Ecto neural progenitor cell (in vitro differentiated cells): Measurements from ENCODE around the gene ZNF101.

Experiments
- DNase-seq: peaks from one replicate; pipeline ENCODE4 v3.0.0-alpha.2; 2018; ENCODE audit warnings: low spot score

Gene ZNF101

DNA sequence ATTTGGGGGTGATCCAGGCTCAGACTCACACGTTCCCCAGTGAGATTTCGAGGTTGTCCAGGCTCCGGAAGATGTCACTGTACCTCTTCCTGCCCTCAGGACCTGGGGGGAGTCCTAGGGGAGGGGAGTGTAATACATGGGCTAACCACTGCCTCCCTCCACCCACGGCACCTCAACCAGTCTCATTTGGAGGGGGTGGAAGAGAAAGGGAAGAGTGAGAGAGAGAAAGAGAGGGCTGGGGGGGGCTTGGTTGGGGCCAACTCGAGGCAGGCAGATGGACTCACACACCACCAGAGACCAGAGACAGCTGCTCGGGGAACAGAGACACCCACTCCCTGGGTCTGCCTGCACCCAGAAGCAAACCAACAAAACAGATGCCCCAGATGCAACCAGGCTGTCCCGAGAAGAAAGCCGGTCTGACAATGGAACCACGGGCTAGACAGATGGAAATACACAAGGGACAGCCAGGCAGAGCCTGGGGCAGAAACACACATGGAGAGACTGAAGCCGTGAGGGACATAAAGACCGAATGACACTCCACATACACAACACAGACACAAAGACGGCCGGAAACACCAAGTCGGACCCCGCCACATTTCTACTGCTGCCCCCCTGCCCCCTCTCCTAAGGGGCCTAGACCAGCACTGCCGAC is 26.0 kb upstream of the ZNF101 start:
- DNase-seq = no peak

DNA sequence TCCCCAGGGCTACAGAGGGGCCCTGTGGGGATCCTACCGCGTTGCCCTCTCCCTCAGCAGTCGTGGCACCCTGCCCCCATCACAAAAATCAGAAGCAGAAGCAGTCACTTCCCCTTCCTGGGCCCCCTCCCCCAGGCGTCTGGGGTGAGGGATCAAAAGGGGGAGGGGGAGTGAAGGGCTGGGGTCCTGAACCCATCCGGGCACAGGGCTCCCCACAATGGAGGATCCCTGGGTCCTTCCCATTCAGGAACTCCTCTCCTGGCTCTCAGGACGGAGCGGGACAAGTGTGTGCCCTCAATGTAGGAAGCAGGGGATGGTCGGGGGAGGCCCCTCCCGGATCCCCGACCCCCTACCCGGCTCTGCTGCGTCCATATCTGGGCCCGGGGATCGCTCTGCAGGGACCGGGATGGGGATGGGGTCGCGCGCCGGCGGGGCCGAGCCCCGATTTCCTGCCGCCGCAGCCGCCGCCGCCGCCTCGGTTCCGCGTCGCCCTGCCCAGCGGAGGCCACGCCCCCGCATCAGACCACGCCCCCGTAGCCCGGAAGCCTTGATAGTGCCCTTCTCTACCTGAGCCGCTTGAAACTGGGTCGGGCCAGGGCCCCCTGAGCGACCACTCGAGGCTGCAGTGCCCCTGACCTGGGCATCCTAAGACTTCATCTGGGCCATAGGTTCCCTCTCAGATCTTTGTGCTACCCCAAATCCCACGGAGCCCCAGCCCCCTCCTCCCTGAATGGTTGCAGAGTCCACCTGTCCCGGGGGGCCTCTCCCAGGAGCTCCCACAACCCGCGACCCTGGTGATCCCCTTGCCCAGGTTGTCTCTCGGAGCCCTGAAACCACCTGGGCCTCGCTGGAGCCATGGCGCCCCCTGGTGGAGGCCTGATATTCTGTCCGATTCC is 25.2 kb upstream of the ZNF101 start, which contains the start of gene GMIP:
Gene GMIP, minus strand, starts transcription at position 500 of the 896 bp plus-strand sequence. Its CDS starts 128 bp downstream, at position 372.
- DNase-seq = peak; percentile 86

DNA sequence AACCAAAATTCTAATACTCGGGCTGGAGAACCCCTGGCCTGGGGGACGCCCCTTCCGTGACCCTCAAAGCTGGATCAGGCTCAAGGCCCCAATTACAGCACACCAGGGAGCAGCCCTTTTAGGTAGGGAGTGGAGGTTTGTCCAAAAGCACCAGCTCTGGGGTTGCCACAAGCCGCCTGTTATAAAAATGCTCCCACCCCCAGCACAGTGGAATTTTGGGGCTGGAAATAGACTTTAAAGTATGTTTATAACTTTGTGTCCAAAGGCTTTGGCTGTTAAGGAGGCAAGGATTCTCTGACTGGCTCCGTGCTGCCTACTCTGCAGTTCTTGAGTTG is 24.6 kb upstream of the ZNF101 start:
- DNase-seq = no peak

DNA sequence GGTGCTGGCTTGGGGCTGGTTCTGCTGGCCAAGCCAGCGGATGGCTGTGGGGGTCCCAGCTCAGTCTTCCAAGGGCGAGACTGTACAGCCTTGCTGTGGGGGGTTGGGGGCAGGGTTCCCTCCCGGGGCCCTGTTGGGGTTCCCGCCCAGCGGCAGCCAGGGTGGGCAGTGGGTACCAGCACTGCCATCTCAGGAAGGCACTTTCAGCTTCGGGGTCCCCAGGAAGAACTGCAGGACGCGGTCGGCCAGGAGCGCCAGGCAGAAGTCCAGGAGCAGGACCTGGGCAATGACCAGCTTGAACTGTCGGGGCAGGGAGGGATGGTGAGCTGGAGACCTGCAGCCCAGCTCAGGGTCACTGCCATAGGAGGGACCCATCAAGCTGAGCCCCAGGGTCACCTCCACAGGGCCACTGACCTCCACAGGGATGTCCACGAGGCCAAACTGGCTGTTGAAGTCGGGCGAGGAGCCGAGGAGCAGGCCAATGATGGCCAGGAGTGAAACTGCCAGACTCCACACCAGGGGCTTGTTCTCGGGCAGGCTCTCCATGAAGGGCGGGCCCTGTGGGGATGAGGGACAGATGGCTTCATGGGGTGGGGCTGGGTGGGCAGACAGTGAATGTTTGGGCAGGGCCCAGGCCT is 23.3 kb upstream of the ZNF101 start:
- no peak for DNase-seq

DNA sequence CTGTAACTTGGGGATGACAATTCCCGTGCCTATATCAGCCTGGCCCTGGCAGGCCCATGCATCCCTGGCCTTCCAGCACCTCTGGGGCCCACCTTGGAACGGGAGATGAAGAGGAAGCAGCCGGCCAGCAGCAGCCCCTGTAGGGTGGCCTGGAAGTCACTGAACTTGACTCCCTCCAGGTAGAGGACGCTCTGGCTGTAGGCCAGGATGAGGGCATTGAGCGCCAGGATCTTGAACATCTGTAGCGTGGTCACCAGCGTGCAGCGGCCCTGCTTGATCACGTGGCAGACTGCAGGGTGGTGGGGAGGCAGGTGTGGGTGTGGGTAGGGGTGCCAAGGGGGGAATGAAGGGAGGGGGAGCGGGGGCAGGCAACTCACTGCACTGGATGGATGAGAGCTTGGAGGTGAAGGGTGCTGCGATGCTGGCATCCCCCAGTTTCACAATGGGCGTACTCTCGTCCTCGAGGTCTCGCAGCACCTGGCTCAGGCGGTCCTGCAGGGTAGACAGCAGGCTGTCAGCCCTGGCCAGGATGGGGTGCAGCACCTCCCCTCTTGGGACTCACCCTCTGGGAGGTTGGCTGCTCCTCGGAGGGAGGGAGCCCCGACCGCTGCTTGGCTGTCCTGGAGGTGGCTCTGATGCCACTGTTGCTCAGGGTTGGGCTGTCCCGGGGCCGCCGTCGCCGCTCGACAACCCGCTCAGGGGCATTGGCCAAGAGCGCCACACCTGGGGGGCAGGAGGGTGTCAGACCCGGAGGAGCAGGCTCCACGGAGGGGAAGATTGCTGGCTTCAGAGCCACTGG is 21.4 kb upstream of the ZNF101 start:
- no peak for DNase-seq

DNA sequence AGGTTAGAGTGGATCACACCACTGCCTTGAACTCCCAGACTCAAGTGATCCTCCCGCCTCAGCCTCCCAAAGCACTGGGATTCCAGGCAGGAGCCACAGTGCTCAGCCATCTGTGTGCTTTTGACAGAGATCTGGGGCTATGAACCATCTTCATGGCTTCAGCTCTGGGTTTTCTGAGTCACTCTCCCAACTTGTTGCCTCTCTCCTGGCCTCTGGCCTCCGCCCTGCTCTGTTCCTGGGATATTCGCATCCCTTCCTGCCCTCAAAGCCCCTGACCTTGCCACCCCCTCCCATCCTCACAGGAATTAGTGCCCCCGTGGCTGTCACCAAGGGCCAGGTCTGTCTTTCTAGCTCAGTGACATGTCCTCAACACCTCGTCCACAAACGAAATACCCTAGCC is 19.5 kb upstream of the ZNF101 start:
- DNase-seq = no peak

DNA sequence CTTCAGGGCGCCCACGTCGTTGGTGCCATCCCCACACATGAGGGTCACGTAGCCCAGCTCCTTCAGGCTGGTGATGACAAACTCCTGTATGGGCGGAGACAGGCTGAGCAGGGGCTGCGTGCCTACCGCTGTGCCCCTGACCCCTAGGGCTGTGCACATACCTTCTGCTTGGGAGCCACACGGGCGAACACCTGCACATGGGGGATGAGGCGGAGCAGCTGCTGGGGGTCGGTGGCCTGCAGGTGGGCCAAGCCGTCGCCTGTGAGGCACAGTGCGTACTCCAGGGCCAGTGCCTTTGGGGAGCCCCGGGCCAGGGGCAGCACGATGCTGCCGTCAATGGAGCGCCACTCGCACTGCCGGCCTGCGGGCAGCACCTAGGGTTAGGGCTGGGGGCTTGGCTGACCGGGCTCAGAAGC is 19.1 kb upstream of the ZNF101 start:
- no peak for DNase-seq

DNA sequence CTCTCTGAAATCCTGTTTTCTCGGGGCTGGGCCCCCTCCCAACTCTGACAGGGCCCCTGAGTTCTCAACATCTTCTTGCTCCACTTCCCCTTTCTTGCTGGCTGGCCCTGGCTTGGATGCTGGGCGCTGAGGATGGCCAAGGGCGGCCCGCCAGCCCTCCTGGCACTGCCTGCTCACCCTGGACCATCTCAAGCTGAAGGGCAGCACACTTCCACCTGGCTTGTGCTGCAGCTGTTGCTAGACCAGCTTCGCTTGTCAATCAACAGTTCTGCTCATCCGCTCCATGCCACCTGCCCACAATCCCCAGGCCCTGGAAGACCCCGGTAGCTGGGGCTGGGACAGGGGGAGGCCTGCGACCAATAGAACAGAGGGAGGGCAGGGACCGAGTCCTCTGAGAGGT is 18.3 kb upstream of the ZNF101 start:
- no peak for DNase-seq

DNA sequence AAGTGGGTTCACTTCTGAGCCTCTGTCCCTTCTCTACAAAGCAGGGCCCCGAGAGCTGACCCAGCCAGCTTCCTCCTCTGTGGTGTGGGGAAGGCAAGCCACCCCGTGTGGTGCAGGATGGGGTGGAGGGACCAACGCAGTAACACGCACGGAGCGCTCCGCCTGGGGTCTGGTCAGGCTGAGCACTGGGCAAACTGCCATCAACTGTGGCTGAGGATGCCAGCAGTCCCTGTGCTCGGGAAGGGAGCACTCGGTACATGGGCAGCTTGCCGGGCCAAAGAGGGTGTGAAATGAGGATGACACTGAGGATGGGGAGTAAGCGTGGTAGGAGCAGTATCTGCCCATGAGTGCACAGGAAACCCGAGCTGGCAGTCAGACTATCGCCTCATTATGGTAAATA is 17.6 kb upstream of the ZNF101 start:
- no peak for DNase-seq

DNA sequence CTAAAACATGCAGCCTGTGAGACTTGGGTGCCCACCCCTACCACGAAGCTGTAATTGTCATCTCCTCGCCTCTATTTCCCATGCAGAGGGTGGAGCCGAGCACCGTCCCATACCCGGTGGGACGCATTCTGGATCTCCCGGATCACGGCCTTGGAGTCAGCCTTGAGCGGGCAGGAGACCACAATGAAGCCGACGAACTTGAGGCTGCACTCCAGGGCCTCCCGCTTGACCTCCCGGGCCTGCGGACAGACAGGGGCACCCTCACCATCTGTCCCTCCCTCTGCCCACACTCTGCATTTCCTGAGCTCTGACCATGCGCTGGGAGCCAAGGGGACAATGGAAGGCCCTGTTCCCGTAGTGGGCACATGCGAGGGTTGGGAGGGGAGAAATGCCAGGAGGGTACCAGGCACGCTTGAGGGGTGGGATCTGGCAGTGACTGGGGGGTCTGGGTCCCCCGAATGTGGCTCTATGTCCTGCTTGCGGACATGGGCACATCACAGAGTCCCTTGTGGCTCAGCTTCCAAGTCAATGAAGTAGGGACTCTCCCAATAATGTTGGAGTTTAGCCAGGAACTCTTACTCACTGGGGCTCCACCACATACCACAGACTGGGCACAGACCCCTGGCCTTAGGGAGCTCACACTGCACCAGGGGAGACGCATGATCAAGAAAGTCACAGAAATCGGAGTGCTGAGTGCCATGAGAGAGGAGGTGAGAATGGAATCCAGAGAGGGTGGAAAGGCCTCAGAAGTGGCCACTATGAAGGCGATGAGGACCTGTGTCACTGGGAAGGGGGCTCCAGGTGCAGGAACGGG is 15.9 kb upstream of the ZNF101 start:
- DNase-seq = no peak

DNA sequence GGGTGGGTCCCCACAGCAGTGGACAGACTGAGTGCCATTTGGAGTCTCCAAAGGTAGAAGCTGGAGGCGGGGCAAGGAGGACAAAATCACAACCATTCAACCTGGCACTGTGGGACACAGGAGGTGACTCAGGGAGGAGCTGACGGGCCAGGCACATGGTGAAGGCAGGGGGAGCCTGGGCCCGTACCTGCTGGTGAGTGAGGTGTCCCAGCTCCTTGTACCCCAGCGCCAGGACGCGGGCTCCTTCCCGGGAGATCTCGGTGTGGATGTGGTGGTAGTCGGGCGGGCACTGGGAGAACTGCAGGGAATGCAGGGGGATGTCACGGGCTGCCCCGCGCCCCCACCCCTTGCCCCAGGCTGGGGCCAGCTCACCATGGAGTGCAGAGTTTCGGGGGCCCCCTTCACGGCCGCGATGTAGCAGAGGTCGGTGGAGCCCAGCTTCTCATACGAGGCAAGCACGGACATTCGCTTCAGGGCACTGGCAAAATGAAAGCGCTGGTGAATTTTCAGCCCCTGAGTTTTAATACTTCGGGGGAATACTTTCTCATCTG is 15.0 kb upstream of the ZNF101 start:
- DNase-seq = no peak

DNA sequence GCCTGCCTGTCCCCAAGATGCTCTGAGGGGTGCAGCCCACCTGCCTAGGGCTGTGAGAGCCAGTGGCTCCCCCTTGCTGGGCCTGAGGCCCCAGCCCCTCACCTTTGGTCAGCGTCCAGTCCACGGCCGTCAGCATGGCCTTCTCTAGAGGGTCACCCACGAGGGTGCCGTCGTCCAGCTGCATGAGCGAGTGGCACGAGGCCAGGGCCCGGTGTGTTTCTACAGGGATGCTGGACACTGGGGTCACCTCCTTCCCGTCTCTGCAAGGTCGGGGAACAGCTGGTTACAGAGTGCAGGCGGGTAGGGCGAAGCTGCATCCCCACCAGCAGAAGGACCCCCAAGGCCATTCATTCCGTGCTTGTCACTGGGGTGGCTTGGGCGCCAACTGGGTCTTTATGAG is 14.2 kb upstream of the ZNF101 start:
- DNase-seq = no peak

DNA sequence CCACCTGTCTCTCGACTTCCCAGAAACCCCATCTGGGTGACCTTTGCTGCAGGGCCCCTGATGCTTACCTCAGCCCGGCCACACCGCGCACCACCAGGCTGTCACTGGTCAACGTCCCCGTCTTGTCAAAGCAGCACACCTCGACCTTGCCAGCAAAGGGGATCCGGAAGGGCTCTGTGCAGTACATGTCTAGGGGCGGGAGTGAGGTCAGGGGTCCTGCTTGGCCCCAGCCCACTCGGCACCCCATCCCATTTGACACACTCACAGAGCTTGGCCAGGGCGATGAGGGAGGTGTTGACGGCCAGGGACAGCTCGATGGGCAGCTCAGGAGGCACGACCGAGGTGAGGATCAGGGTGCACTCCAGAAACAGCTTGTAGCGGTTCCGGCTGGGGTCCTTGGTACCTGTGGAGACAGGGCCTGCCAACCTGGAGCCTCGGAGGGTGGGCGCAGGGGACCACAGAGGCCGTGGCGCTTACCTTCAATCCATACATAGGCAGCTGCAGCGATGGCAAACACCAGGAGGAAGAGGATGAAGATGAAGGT is 13.5 kb upstream of the ZNF101 start:
- no peak for DNase-seq

DNA sequence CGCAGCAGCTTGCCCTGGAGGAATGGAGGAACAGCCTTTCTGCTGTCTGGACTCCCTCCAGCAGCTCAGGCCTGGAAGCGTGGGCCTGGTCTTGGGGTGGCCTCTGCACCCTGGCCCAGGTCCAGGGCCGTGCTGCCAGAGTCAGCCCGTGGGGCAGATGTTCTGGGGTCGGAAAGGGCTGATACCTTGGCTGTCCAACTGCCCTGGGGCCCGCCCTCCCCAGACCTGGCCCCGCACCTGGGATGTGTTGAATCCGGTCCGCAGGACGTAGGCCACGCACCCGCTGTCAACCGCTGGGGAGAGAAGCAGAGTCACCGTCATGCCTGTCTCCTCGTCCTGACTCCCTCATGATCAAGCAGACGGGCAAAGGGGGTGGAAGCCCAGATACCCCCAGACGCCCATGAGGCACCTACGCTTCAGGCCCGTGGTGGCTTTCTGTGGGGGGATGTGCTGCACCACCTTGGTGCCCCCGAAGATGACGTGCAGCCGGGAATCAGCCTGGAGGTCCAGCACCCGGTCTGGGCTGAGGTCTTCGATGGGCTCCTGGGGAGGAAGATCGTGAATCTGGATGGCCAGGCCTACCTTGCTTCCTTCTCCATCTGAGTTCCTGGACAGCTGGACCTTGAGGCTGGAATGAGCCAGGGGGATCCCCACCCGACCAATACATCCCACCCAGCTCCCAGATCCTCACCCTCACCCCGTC is 12.8 kb upstream of the ZNF101 start:
- DNase-seq = no peak

DNA sequence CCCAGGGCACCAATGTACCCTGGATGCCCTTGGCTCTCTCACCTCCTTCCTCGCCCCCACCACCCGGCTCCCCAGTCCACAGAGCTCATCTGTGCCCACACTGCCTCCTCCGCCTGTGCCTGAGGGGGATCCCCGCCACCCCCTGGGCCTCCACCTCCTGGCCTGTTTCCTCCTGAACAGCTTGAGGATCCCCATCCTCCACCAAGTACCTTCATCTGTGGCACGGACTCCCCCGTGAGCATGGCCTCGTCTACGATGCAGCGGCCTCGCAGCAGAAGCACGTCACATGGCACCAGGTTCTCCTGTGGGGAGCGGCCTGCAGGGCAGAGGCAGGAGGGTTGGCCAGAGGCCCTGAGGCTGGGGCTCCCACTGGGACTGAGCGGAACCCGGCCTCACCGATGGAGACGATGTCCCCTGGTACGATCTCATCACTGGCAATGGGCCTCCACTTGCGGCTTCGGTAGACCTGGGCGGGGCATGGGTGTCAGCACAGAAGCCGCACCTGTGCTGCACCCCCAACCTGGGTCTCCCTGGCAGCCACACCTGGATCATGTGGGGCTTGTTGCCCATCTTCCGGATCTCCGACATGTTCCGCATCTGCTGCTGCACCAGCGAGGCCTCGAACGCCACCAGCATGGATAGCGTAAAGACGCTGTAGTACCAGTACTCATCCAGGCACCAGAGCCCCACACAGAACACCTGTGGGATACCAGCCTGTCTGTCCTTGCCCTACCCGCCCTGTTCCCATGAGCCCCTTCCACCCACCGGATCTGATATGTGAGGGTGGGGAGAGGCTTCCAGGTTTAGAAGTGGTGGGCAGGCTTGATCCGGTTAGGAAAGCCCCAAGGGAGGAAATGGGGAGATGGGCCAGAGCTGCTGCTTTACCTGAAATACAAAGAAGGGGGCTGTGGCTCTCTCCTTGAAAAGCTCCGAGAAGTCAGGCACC is 11.9 kb upstream of the ZNF101 start:
- DNase-seq = no peak

DNA sequence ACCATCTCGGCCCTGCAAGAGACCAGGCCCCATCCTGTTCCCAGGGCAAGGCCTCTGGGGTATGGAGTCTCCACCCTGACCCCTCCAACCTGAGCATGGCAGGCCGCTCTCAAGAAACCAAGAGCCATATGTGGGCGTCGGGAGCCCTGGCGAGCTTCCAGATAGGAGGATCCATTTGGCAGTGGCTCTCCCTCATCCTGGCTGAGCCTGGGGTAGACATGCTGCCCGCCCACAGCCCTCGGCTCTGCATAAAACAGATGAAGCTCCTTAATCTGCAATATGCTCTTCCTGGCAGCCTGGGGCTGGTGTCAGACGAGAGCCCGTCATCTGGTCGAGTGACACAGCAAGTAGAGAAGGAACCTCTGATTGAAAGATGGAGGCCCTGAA is 11.2 kb upstream of the ZNF101 start:
- no peak for DNase-seq

DNA sequence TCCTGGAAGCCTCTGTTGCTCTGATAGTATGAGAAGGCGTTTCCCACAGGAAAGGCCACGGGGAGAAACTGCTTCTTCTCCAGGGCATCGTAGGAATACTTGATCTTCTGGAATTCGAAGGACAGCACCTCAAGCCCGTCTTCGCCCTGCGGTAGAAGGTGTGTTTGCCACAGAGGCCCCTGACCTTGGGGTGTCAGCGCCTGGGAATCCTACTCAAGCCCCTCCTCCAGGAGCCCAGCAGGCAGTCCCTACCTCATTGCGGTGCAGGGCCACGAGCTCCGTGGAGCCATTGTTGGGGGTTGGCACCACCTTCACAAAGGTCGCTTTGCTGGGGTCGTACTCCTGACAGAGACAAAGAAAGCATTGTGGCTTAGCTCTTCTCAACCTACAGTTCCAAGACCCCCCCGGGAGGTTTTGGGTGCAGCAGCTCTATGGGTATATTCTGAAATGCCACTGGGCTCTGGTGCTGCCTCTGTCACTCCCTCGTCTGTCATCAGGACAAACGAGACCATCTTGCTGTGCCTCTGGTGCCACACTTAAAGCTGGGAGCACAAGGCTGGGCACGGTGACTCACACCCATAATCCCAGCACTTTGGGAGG is 8.9 kb upstream of the ZNF101 start:
- no peak for DNase-seq

DNA sequence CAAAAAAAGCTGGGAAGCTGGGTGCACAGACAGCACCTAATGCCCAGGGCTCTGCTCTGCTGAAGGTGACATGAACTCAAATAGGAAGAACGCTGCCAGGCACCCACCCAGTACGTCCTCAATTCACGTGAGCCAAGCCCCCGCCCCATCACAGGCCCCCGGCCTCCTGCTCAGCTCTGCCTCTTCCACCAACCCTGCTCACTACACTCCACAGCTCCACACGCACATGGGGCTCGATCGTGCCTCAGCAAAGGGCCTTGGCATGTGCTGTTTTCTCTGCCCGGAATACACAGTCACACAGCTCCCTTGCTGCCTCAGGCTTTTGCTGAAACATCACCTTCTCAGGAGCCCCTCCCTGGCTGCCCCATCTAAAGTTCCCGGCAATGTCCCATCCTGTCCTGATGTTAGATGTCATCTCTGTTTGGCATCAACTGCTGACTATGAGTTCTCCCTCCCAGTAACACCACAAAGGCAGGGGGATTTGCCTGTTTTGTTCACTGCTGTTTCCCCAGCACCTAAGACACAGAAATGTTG is 7.4 kb upstream of the ZNF101 start:
- no peak for DNase-seq
